GM18870 (cell line): ENCODE measurements around the gene PFDN6.
"Not testable (repeated sequence)": the region's sequence is repeated elsewhere in the genome, so short reads cannot be mapped to it uniquely, and the experiment has no call there.

Experiments
- ATAC-seq: cut with Tn5 transposase; IDR thresholded peaks from one replicate; pipeline ENCODE4 v1.9.1; 2021; ENCODE audit warnings: moderate library complexity; ENCODE audit not compliant: unreplicated experiment

The PFDN6 gene

GRCh38 chr6:33288921-33289783 lies at the start of gene PFDN6, which contains the start of gene WDR46:
PFDN6 (plus strand) TSS chr6:33289601; CDS start chr6:33289857, 256 bp downstream.
WDR46 (minus strand) TSS chr6:33289239; CDS start chr6:33289170, 69 bp downstream.
- ATAC-seq = peak; percentile 68

- ATAC-seq = no peak
These were observed 47.4 kb upstream of the PFDN6 start for GRCh38 chr6:33241968-33242367.

GRCh38 chr6:33243476-33243875 lies 45.9 kb upstream of the PFDN6 start:
- ATAC-seq = no peak

GRCh38 chr6:33247977-33248642 lies 41.3 kb upstream of the PFDN6 start:
- no peak for ATAC-seq

- no peak for ATAC-seq
These were observed 40.8 kb upstream of the PFDN6 start for GRCh38 chr6:33248643-33248931.

GRCh38 chr6:33248932-33249731 lies 40.3 kb upstream of the PFDN6 start:
- peak; percentile 89 for ATAC-seq

- no peak for ATAC-seq
These were observed 39.4 kb upstream of the PFDN6 start for GRCh38 chr6:33249732-33250630.

GRCh38 chr6:33250731-33251130 lies 38.7 kb upstream of the PFDN6 start:
- ATAC-seq = no peak

- ATAC-seq = no peak
These were observed 37.9 kb upstream of the PFDN6 start for GRCh38 chr6:33251395-33252012.

GRCh38 chr6:33252759-33253158 lies 36.6 kb upstream of the PFDN6 start:
- no peak for ATAC-seq

GRCh38 chr6:33254591-33254990 lies 34.8 kb upstream of the PFDN6 start:
- no peak for ATAC-seq

GRCh38 chr6:33259032-33259431 lies 30.4 kb upstream of the PFDN6 start:
- no peak for ATAC-seq

GRCh38 chr6:33262490-33262889 lies 26.9 kb upstream of the PFDN6 start:
- ATAC-seq = not testable (repeated sequence)

GRCh38 chr6:33264015-33264414 lies 25.4 kb upstream of the PFDN6 start:
- no peak for ATAC-seq

GRCh38 chr6:33271117-33271467 lies 18.3 kb upstream of the PFDN6 start:
- ATAC-seq = no peak

GRCh38 chr6:33271468-33272274 lies 17.7 kb upstream of the PFDN6 start, which contains the start of the genes RPS18 and VPS52:
RPS18 (plus strand) TSS chr6:33272075; CDS start chr6:33272120, 45 bp downstream.
VPS52 (minus strand) TSS chr6:33271876; CDS start chr6:33271675, 201 bp downstream.
- ATAC-seq = peak; percentile 78

GRCh38 chr6:33272275-33273128 lies 16.9 kb upstream of the PFDN6 start:
- ATAC-seq = no peak
